Activated CD8-positive, alpha-beta memory T cell treated with anti-CD3 and anti-CD28 coated beads for 4 hours (primary cell): ENCODE results near the gene C7orf57.

Experiments used
- DNase-seq, 2 donors: peaks; one replicate each; pipeline ENCODE4 v3.0.0-alpha.2; 2020; ENCODE audit warnings: low read depth in 2 of 2

Gene C7orf57

DNA sequence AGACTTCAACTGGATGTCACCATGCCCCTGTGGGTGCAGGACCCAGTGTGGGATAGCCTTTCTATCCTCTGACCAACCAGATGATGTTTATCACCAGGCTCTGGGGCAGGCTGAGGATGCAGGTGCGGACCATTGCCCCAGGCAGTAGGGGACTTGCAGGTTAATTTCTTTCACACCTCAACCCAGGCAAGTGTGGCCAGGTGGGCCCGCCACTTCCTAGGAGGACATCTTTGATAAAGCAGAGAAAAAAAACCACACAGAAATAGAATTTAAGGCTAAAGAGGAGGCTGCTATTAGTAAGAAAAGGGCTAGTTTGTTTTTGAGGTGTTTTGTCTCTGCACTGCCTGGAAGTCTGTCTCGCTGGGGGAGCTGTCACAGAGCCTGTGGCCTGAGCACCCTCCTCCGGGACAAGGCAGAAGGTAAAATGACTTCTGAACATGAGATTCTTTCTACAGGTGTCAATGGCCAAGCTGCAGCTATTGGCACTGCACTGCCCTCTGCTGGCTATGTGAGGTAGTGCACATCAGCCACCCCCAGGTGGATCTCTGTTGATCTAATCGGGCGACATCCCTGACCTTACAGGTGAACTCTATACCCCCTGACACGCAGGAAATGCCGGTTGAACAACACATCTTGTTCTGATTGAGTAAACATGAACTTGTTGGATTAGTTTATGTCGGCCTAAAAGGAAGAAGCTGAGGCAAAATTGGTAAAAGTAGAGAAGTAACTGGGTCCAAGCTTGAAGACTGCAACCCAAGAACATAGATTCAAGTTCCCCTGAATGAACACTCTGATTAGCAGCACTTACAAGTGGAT is 74.7 kb downstream of the C7orf57 start:
- peak; percentile 76 to 77 for DNase-seq

- no peak for DNase-seq
Measured at GRCh38 chr7:48110868-48111267, 75.5 kb downstream of the C7orf57 start.
